GM18867 (cell line): ENCODE measurements around the gene PLPPR2.
"Not testable (repeated sequence)": the region's sequence is repeated elsewhere in the genome, so short reads cannot be mapped to it uniquely, and the experiment has no call there.

ENCODE experiments used
- ATAC-seq: cut with Tn5 transposase; IDR thresholded peaks from one replicate; pipeline ENCODE4 v1.9.1; 2021; ENCODE audit warnings: mild to moderate bottlenecking, moderate library complexity; ENCODE audit not compliant: unreplicated experiment

The PLPPR2 gene

GRCh38 chr19:11367528-11367927 is 12.3 kb downstream of the PLPPR2 start:
- no peak for ATAC-seq

- no peak for ATAC-seq
Observed at GRCh38 chr19:11370744-11371143, 15.5 kb downstream of the PLPPR2 start.

- no peak for ATAC-seq
Observed at GRCh38 chr19:11373166-11373884, 18.1 kb downstream of the PLPPR2 start.

GRCh38 chr19:11373885-11374432 is 18.7 kb downstream of the PLPPR2 start:
- no peak for ATAC-seq

- peak; percentile 83 for ATAC-seq
Observed at GRCh38 chr19:11374433-11375142, 19.4 kb downstream of the PLPPR2 start, which contains the start of gene SWSAP1. TSS of gene SWSAP1 (plus strand) at chr19:11374666. CDS start at chr19:11374681, 15 bp downstream.

GRCh38 chr19:11375143-11375948 is 20.1 kb downstream of the PLPPR2 start:
- no peak for ATAC-seq

GRCh38 chr19:11377237-11377636 is 22.0 kb downstream of the PLPPR2 start:
- ATAC-seq, result no peak

GRCh38 chr19:11377756-11378155 is 22.5 kb downstream of the PLPPR2 start:
- ATAC-seq, result no peak

- no peak for ATAC-seq
Observed at GRCh38 chr19:11378319-11379189, 23.3 kb downstream of the PLPPR2 start.

- ATAC-seq, result not testable (repeated sequence)
Observed at GRCh38 chr19:11379269-11379845, 24.1 kb downstream of the PLPPR2 start.

- no peak for ATAC-seq
Observed at GRCh38 chr19:11379857-11380350, 24.7 kb downstream of the PLPPR2 start.

- ATAC-seq, result peak; percentile 74
Observed at GRCh38 chr19:11380653-11381537, 25.7 kb downstream of the PLPPR2 start.

- ATAC-seq, result no peak
Observed at GRCh38 chr19:11382898-11383705, 27.9 kb downstream of the PLPPR2 start.

- ATAC-seq, result no peak
Observed at GRCh38 chr19:11383706-11384048, 28.4 kb downstream of the PLPPR2 start.

GRCh38 chr19:11384778-11385129 is 29.5 kb downstream of the PLPPR2 start:
- no peak for ATAC-seq

GRCh38 chr19:11387162-11388034 is 32.2 kb downstream of the PLPPR2 start:
- no peak for ATAC-seq

GRCh38 chr19:11390359-11390758 is 35.1 kb downstream of the PLPPR2 start:
- ATAC-seq, result no peak
